AG10803 (cell line): Measurements from ENCODE around the gene SIL1.

Experiments
- DNase-seq: peaks from one replicate; pipeline ENCODE4 v3.0.0; 2010; ENCODE audit warnings: low read depth
- H3K4me3 ChIP-seq: 2 replicates; pipeline ENCODE4 v1.5.1; 2011; ENCODE audit warnings: mild to moderate bottlenecking, low read length, control low read depth
- TF ChIP-seq, protein P1 (sequence below): conservative IDR thresholded peaks from 2 replicates; pipeline ENCODE4 v1.5.1; 2011; ENCODE audit warnings: mild to moderate bottlenecking, low read length, control low read depth, inconsistent platforms

Gene SIL1

DNA sequence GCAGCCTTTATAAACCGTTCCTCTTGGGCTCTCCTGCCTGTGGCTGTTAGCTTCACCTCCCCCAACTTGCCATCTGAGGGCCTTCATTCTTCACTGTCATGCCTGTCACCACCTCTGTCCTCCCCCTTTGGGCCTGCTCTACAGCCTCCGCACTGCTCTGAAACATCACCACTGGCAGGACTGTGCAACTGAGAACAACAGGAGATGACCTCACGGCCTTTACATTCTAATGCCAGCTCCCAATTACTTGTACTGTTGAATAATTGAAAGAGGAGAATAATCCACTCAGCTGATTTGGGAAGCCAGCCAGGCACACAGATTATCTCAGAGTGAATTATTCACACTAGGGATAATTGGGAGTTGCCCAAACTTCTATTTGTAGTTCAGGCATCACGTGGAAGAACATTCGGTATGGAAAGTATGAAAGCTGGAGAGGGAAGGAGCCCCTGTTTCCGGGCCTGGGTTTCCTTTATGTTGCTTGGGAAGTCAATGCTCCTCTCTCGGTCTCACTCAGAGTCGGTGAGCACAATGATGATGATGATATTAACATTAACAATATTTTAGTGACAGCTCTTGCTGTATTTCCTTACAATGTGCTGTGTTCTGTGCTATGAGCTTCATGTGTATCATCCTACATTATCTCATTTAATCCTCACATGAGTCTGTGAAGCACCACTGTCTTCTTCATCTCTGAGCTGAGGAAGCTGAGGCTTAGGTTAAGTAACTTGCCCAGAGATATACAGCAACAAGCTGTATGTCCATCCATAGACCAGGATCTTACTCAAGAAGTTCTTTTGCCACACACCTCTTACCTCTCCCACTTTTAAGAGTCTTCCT, 223.7 kb downstream of the SIL1 start:
- DNase-seq = peak; percentile 76
- TF ChIP-seq, protein P1, sequence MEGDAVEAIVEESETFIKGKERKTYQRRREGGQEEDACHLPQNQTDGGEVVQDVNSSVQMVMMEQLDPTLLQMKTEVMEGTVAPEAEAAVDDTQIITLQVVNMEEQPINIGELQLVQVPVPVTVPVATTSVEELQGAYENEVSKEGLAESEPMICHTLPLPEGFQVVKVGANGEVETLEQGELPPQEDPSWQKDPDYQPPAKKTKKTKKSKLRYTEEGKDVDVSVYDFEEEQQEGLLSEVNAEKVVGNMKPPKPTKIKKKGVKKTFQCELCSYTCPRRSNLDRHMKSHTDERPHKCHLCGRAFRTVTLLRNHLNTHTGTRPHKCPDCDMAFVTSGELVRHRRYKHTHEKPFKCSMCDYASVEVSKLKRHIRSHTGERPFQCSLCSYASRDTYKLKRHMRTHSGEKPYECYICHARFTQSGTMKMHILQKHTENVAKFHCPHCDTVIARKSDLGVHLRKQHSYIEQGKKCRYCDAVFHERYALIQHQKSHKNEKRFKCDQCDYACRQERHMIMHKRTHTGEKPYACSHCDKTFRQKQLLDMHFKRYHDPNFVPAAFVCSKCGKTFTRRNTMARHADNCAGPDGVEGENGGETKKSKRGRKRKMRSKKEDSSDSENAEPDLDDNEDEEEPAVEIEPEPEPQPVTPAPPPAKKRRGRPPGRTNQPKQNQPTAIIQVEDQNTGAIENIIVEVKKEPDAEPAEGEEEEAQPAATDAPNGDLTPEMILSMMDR = no peak
- no peak overlapping the region for H3K4me3 ChIP-seq

DNA sequence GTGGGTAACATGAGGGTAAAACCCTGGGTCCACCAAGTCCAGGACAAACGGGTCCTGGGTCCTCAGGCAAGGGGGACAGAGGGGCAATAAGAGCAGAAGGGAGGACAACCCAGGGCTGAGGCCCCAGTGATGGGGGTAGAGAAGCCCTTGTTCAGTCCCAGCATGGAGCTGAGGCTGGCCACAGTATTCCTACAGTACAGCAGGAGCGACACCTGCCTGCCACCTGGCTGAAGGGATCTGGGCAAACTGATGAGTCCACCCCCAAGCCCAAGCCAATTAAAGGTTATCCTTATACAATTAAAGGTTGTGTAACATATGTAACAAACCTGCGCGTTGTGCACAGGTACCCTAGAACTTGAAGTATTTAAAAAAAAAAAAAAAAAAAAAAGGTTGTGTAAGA, 225.3 kb downstream of the SIL1 start:
- TF ChIP-seq, protein P1 = no peak
- H3K4me3 ChIP-seq = no peak overlapping the region
- DNase-seq = no peak

DNA sequence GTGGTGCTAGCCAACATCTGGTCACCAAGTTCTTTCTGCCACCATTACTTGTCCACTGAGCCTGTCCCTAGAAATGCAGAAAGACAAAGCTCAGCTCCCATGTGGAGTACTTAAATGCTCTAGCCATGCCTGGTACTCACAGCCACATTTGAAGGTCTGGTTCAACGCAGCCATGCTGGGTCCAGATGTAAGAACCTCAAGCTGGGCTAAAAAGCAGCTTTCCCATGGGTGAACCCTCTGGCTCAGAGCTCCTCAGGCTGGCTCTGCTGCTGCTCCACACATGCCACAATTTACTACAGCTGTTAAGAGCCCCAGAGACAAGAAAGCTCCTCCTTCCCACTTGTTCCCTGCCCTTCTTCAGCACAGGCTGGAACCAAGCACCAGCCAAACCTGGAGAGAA, 225.9 kb downstream of the SIL1 start:
- DNase-seq = peak; percentile 90
- TF ChIP-seq, protein P1 = no peak
- H3K4me3 ChIP-seq = no peak overlapping the region

DNA sequence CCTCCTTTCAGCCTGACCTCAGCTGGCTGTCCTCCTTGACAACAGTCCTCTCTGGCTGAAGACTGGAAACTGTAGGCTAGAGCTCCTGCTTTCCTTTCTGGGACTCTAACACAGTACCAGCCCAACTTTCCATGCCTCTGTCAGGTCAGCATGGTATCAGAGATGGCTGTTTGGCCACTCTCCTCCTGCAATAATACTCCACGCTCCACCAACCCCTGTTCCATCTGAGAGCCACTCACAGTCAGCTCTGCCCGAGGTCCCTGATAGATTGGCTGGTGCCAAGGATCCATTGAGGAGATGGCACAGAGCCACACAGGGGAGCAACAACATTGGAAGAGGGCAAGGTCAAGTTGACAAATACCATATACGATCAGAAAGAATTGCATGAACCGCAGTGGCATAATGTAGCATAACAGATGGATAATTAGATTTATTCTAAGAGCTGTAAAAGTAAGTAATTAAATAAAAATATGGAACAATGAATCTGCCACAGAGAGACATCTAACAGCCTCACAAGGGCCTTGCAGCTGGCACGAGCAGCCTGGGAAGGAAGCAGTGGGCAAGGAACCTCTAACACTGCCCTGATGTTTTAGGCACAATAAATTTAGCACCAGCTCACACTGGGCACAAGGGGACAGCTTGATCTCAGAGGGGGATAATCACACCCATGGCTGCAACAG, 228.7 kb downstream of the SIL1 start:
- no peak for DNase-seq
- H3K4me3 ChIP-seq = no peak overlapping the region
- TF ChIP-seq, protein P1 = no peak

DNA sequence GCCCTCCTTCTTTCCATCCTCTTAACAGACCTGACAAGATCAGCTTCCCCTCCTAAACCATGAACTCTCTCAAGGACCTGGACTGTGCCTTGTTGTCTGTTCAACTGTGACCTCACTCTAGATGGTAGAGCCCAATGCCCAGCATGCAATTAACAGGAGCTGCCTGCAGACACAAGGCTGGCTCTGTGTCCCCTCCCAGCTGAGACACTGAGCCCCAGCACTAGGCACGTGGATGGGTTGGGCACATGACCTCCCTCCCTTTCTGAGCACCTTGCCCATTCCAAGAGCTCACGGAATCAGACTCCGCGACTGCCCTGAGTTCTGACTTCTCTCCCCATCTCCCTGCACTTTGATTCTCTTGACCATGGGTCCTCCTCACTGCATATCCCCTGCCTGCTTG, 229.6 kb downstream of the SIL1 start:
- H3K4me3 ChIP-seq = no peak overlapping the region
- TF ChIP-seq, protein P1 = no peak
- no peak for DNase-seq

DNA sequence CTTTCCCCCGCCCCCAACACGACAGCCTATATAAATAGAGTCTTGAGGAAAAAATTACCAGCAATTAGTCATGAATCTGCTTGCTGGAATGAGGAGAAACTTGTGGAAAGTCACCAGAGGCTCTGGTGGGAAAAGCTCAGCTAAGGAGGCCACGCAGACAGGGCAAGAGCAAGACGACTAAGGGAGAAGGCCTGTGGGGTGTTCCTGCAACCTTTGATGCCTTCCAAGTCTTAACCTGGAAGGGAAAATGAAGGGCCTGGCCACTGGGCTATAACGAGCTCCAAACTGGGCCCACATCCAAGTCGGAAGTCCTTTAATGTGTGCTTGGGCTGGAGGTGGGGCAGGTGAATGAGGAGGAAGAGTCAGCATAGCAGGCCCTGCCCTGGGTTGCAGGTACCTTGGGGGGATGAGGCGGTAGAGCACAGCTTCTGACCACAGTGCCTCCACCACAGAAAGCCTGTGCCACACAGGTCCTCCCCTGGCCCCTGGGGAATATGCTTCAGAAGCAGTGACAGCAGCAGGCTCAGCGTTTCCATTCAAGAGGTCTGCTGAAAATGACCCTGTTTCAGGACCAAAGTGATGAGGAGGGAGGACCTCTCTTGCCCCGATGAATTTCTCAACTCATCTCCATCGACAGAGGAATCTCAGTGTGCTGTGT, 230.2 kb downstream of the SIL1 start:
- TF ChIP-seq, protein P1 = no peak
- H3K4me3 ChIP-seq = no peak overlapping the region
- DNase-seq = no peak
